Skeletal muscle cell (primary cell): ENCODE measurements around the gene STS.

Experiments used
- DNase-seq: peaks from one replicate; pipeline ENCODE4 v3.0.0-alpha.2; 2010; ENCODE audit warnings: low read depth
- H3K4me3 ChIP-seq: 2 replicates; pipeline ENCODE4 v1.5.1; 2011; ENCODE audit warnings: low read depth, mild to moderate bottlenecking, control low read depth, low read length, moderate library complexity

Gene STS

DNA sequence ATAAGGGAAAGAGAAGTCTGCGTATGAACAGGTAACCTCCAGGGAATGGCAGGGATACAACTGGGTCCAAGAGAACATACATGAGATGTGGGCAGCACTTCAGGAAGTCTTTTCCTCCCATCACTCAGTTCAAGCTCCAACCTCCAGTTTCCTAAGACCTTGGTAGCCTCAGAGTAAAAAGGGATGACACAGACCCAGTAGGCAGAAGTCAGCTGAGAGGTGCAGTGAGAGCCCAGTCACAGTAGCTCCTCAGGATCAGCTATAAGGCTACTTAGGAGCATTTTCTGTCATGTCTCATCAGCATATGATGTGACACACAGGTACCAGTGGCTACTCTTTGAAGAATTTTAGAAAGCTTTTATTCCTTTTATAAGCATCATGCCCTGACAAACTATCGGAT, 12.5 kb upstream of the STS start:
- DNase-seq = no peak
- no peak overlapping the region for H3K4me3 ChIP-seq

DNA sequence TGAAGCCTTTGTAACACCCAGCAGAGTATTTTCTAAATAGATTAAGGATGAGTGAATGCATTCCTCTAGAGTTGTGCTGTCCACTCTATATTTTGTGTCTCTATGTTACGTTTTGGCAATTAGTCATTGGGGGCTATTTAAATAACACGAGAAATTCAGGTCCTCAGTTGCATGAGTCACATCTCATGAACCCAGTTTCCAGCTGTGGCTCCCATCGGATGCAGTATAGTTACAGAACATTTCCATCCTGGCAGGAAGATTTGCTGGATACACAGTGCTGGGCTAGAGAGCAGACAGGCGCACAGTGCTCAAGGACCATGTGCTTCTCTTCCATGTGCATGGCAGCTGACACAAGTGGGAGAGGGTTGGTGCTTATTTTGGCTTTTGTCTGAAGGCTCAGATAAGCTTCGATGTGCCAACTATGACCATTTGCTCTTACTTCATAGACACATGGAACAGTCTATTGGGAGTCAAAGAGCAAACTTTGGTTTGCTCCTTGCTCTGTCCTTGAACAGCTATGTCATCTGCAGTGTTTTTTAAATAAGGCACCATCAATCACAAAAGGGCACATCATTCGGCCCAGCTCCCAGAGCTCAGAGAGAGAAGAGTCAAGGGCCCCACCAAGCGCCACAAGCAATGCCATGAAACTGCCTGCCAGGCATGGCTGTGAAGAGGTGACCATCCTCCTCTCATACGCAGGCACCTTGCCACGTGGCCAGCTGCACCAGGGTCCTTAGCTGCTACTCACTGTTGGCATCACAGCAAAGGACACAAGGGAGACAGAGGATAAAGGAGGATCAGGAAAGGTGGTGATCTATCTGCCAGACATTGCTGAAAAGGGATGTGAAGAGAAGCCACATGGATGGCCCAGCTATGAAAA, 8.1 kb upstream of the STS start:
- no peak overlapping the region for H3K4me3 ChIP-seq
- peak; percentile 53 for DNase-seq

GRCh38 chrX:7143076-7143475, 4.4 kb upstream of the STS start:
- no peak overlapping the region for H3K4me3 ChIP-seq
- DNase-seq = no peak

GRCh38 chrX:7143941-7144525, 3.5 kb upstream of the STS start:
- no peak overlapping the region for H3K4me3 ChIP-seq
- no peak for DNase-seq

- no peak for DNase-seq
- no peak overlapping the region for H3K4me3 ChIP-seq
Observed at GRCh38 chrX:7145454-7145853, 2.1 kb upstream of the STS start.

- H3K4me3 ChIP-seq = no peak overlapping the region
- DNase-seq = no peak
Observed at GRCh38 chrX:7146020-7146702, 1.4 kb upstream of the STS start.

GRCh38 chrX:7146703-7147412, 654 bp upstream of the STS start:
- no peak for DNase-seq
- H3K4me3 ChIP-seq = peak overlapping the region; percentile 82

- H3K4me3 ChIP-seq = peak within 1 kb of the TSS; percentile 82
- no peak for DNase-seq
Observed at GRCh38 chrX:7147978-7148854, 704 bp downstream of the STS start, which contains the start of gene PUDP. TSS of gene PUDP (minus strand) at chrX:7148153. CDS start at chrX:7148113, 40 bp downstream.

DNA sequence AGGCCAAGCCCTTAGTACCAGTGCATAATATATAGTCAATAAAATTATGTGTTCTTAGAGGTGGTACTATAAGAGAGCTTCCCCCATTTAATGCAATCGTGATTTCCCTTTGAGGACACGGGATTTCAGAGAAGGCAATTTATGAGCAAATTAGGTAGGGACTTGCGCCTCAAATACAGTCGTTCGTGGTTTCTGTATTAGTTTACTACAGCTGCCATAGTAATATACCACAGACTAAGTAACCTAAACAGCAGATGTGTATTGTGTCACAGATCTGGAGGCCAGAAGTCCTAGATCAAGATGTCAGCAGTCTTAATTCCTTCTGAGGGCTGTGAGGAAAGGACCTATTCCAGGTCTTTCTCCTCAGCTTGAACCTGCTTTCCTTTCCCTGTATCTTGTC, 1.9 kb downstream of the STS start:
- no peak for DNase-seq
- H3K4me3 ChIP-seq = no peak overlapping the region

GRCh38 chrX:7153231-7153630, 5.7 kb downstream of the STS start:
- no peak for DNase-seq
- H3K4me3 ChIP-seq = no peak overlapping the region

DNA sequence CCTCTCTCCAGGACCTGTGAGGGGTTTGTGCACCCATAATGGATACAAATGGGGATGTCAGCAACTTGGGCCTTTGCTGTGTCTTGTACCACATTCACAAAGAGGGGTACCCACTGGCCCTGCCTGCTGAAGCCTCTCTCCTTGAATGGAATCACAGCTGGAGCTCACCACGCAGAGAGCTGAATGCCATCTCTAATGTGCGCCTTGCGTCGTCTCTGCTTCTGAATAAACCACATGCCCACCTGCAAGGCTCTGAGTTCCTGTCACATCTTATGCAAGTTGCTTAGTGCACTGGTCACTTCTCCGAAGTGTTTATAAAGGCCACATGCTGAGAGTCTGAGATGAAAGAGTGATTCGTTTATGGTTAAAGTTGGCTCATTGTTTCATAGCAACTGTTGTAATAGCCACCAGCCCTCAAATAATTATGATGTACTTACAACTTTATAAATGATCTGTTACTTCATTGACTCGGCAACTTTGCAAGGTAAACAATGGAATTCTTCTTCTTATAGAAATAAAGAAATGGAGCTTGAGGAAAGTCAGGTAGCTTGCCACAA, 6.6 kb downstream of the STS start:
- no peak for DNase-seq
- H3K4me3 ChIP-seq = no peak overlapping the region

DNA sequence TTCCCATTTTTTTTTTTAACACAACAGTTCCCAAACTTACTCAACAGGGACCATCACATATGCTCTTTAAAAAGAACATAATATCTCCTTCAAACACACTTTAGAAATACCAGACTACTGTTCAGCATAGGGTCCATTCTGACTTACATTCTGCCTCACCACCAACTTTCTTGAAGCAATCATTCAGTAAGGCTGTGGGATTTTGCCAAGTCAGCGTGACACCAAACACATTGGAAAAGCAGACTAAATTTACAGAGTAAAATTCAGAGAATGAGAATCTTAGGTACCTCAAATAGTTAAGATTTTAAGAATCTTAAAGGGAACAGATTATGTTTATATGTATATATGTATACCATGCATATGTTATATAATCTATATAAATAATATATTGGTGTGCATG, 7.7 kb downstream of the STS start:
- H3K4me3 ChIP-seq = no peak overlapping the region
- no peak for DNase-seq

- DNase-seq = no peak
Observed at GRCh38 chrX:7156879-7157278, 9.4 kb downstream of the STS start.

GRCh38 chrX:7158468-7158990, 11.0 kb downstream of the STS start:
- no peak for DNase-seq
- no peak overlapping the region for H3K4me3 ChIP-seq

More at GRCh38 chrX:7156879-7157278, 9.4 kb downstream of the STS start:
- H3K4me3 ChIP-seq = no peak overlapping the region

GRCh38 chrX:7159149-7159861, 11.8 kb downstream of the STS start:
- no peak for DNase-seq
- H3K4me3 ChIP-seq = no peak overlapping the region

GRCh38 chrX:7163146-7163677, 15.7 kb downstream of the STS start:
- no peak overlapping the region for H3K4me3 ChIP-seq
- no peak for DNase-seq

- no peak overlapping the region for H3K4me3 ChIP-seq
- DNase-seq = no peak
Observed at GRCh38 chrX:7164174-7164573, 16.7 kb downstream of the STS start.

DNA sequence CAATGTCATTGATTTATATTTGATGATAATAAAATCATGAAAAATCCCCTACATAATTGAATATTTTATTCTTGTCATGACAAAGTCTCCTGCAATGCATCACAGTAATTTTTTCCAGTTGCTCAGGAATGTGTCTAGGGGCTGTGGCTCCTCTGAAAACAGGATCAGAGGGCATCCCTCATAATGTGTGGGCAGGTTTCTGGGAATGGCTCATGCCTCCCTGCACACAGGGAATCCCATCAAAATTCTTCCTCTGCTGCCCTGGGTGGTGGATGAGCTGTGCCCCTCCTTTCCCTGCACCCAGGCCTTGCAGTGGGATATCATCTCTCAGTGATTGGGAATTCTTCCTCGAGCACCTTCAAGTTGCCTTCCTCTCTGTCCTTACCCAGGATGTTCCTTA, 20.9 kb downstream of the STS start:
- DNase-seq = no peak
- H3K4me3 ChIP-seq = no peak overlapping the region
